HCT116 (cell line): ENCODE measurements around the gene FKBP3. TPM values are rescaled to one million over a fixed set of nuclear protein-coding genes. Genes with fewer than 3 reads are reported as not detected.

Source experiments
- ATAC-seq: fragments of 200-7000 bp; cut with Tn5 transposase; 2 replicates; pipeline ENCODE4 v1.9.1; 2020; ENCODE audit warnings: mild to moderate bottlenecking, moderate library complexity
- Bru-seq: library from RNA; stranded (reverse); fragments of 400-500 nt; gene quantifications from one replicate; lab custom pipeline; 2021; lab: Mats Ljungman, UMichigan
- BruChase-seq, 2 experiments: library from RNA; stranded (reverse); fragments of 400-500 nt; gene quantifications; one replicate each; lab custom pipeline; 2021; lab: Mats Ljungman, UMichigan
- BruUV-seq: library from RNA; stranded (reverse); fragments of 400-500 nt; replicated peaks from 2 replicates; lab custom pipeline; 2021; lab: Mats Ljungman, UMichigan
- CTCF ChIA-PET: fragments of 300-600 bp; sonication (Branson Sonifier 250); formaldehyde crosslinking; loops from one replicate; lab custom pipeline; 2021; ENCODE audit warnings: antibody characterized with exemption; lab: Charles Lee
- POLR2A ChIA-PET: fragments of 300-600, 350-600 bp; sonication (Branson Sonifier 250); formaldehyde crosslinking; loops from one replicate; lab custom pipeline; 2021; ENCODE audit warnings: antibody characterized with exemption; lab: Charles Lee
- RAD21 ChIA-PET, 2 experiments: fragments of 300-600 bp; sonication (Branson Sonifier 250); formaldehyde crosslinking; loops; one replicate each; lab custom pipeline; 2023; ENCODE audit warnings: low total read pairs in 2 of 2; ENCODE audit not compliant: uncharacterized antibody in 2 of 2, unreplicated experiment in 2 of 2, low non-redundant PET in 1 of 2; lab: Charles Lee
- DNase-seq: peaks from one replicate; pipeline ENCODE4 v3.0.0-alpha.2; 2010; ENCODE audit warnings: low read depth, low spot score
- H2AFZ ChIP-seq: fragments of 200-600 bp; shearing (Covaris generic), sonication (generic); 2 replicates; pipeline ENCODE4 v1.6.1; 2017; ENCODE audit warnings: low read depth, mixed run types, mixed read lengths, antibody characterized with exemption, low read length; ENCODE audit not compliant: poor library complexity, severe bottlenecking
- H3K27ac ChIP-seq: 2 replicates; pipeline ENCODE4 v1.5.1; 2012; ENCODE audit warnings: low read depth, low read length
- H3K27me3 ChIP-seq: fragments of 200-600 bp; sonication (generic); 2 replicates; pipeline ENCODE4 v1.6.1; 2016; ENCODE audit warnings: mixed run types, low read length, mixed read lengths; ENCODE audit not compliant: insufficient read depth
- H3K36me3 ChIP-seq, 2 experiments: fragments of 200-500 bp in 1 of 2; fragments of 200-600 bp in 1 of 2; sonication (Bioruptor generic) in 1 of 2; sonication (generic) in 1 of 2; 2 replicates each; pipeline versions ENCODE4 v1.5.1 to v1.6.1; 2014 to 2016; ENCODE audit warnings: low read length in 2 of 2, inconsistent platforms in 1 of 2, mixed read lengths in 1 of 2, mixed run types in 1 of 2; ENCODE audit not compliant: insufficient read depth in 2 of 2, control insufficient read depth in 1 of 2
- H3K4me1 ChIP-seq, 2 experiments: fragments of 200-600 bp in 1 of 2; sonication (generic) in 1 of 2; 2 replicates each; pipeline versions ENCODE4 v1.5.1 to v1.6.1; 2012 to 2017; ENCODE audit warnings: low read length in 2 of 2, inconsistent platforms in 1 of 2, mild to moderate bottlenecking in 1 of 2, mixed read lengths in 1 of 2, mixed run types in 1 of 2, moderate library complexity in 1 of 2; ENCODE audit not compliant: insufficient read depth in 2 of 2, control insufficient read depth in 1 of 2
- H3K4me2 ChIP-seq: fragments of 200-600 bp; sonication (generic); 2 replicates; pipeline ENCODE4 v1.6.1; 2017; ENCODE audit warnings: mixed run types, low read length, mixed read lengths
- H3K4me3 ChIP-seq, 2 experiments: fragments of 200-600 bp in 1 of 2; sonication (generic) in 1 of 2; replicated peaks in 1 of 2; 2 replicates each; pipeline ENCODE4 v1.5.1; 2011 to 2016; ENCODE audit warnings: low read length in 2 of 2, control low read depth in 1 of 2, low read depth in 1 of 2, mild to moderate bottlenecking in 1 of 2, mixed read lengths in 1 of 2, mixed run types in 1 of 2
- H3K79me2 ChIP-seq: fragments of 200-600 bp; sonication (generic); 2 replicates; pipeline ENCODE4 v1.6.1; 2017; ENCODE audit warnings: mild to moderate bottlenecking, mixed run types, low read length, moderate library complexity, mixed read lengths; ENCODE audit not compliant: insufficient read depth
- H3K9ac ChIP-seq: fragments of 200-600 bp; sonication (generic); 2 replicates; pipeline ENCODE4 v1.6.1; 2016; ENCODE audit warnings: low read length, mixed read lengths
- H3K9me2 ChIP-seq: fragments of 200-600 bp; sonication (generic), shearing (Covaris generic); 2 replicates; pipeline ENCODE4 v1.6.1; 2017; ENCODE audit warnings: mixed run types, mild to moderate bottlenecking, moderate library complexity; ENCODE audit not compliant: insufficient read depth
- H3K9me3 ChIP-seq, 2 experiments: fragments of 200-500 bp in 1 of 2; fragments of 200-600 bp in 1 of 2; sonication (Bioruptor generic) in 1 of 2; sonication (generic) in 1 of 2; 2 replicates each; pipeline ENCODE4 v1.6.1; 2014 to 2017; ENCODE audit warnings: low read length in 2 of 2, mixed read lengths in 2 of 2, inconsistent platforms in 1 of 2, low read depth in 1 of 2, mild to moderate bottlenecking in 1 of 2, mixed run types in 1 of 2, moderate library complexity in 1 of 2; ENCODE audit not compliant: control insufficient read depth in 1 of 2, insufficient read depth in 1 of 2
- H4K20me1 ChIP-seq: fragments of 200-600 bp; sonication (generic), shearing (Covaris generic); 2 replicates; pipeline ENCODE4 v1.6.1; 2017; ENCODE audit warnings: mixed run types, mild to moderate bottlenecking, moderate library complexity; ENCODE audit not compliant: insufficient read depth
- ATF3 ChIP-seq: IDR thresholded peaks from 2 replicates; pipeline ENCODE4 v1.6.1; 2012
- CBX3 ChIP-seq: IDR thresholded peaks from 2 replicates; pipeline ENCODE4 v1.6.1; 2012; ENCODE audit warnings: low read depth
- CTCF ChIP-seq, 3 experiments: fragments of 200-600 bp in 1 of 3; sonication (generic) in 1 of 3; IDR thresholded peaks in 2 of 3; conservative IDR thresholded peaks in 1 of 3; 2 replicates each; pipeline ENCODE4 v1.5.1; 2012 to 2017; ENCODE audit warnings: low read depth in 2 of 3, low read length in 2 of 3, antibody characterized with exemption in 1 of 3, borderline replicate concordance in 1 of 3, control low read depth in 1 of 3, mild to moderate bottlenecking in 1 of 3, mixed read lengths in 1 of 3, mixed run types in 1 of 3, moderate library complexity in 1 of 3; ENCODE audit not compliant: insufficient read depth in 1 of 3
- EGR1 ChIP-seq: IDR thresholded peaks from 2 replicates; pipeline ENCODE4 v1.6.1; 2012; ENCODE audit warnings: low read depth
- EZH2 ChIP-seq: fragments of 200-600 bp; sonication (generic); IDR thresholded peaks from 2 replicates; pipeline ENCODE4 v1.6.1; 2017; ENCODE audit warnings: antibody characterized with exemption, mixed run types
- EZH2phosphoT487 ChIP-seq: fragments of 200-600 bp; IDR thresholded peaks from 2 replicates; pipeline ENCODE4 v1.6.1; 2018; ENCODE audit warnings: antibody characterized with exemption, borderline replicate concordance
- FOSL1 ChIP-seq: IDR thresholded peaks from 2 replicates; pipeline ENCODE4 v1.6.1; 2012; ENCODE audit warnings: low read depth
- JUND ChIP-seq: IDR thresholded peaks from 2 replicates; pipeline ENCODE4 v1.6.1; 2012
- POLR2A ChIP-seq: IDR thresholded peaks from 2 replicates; pipeline ENCODE4 v1.7.0; 2011; ENCODE audit warnings: borderline replicate concordance; ENCODE audit not compliant: insufficient read depth, insufficient read length; ENCODE audit errors: extremely low read depth
- POLR2AphosphoS5 ChIP-seq: IDR thresholded peaks from 2 replicates; pipeline ENCODE4 v1.6.1; 2011; ENCODE audit warnings: mild to moderate bottlenecking, low read depth, low read length, moderate library complexity
- RAD21 ChIP-seq: IDR thresholded peaks from 2 replicates; pipeline ENCODE4 v1.6.1; 2012; ENCODE audit warnings: low read depth, mild to moderate bottlenecking
- SIN3A ChIP-seq: IDR thresholded peaks from 2 replicates; pipeline ENCODE4 v1.6.1; 2012; ENCODE audit warnings: low read depth
- SP1 ChIP-seq: IDR thresholded peaks from 2 replicates; pipeline ENCODE4 v1.6.1; 2012; ENCODE audit warnings: low read depth
- SRF ChIP-seq: IDR thresholded peaks from 2 replicates; pipeline ENCODE4 v1.6.1; 2012; ENCODE audit warnings: low read depth
- TCF7L2 ChIP-seq: IDR thresholded peaks from 2 replicates; pipeline ENCODE4 v1.7.0; 2011; ENCODE audit warnings: borderline replicate concordance, inconsistent platforms; ENCODE audit not compliant: insufficient read depth, insufficient read length; ENCODE audit errors: extremely low read depth
- YY1 ChIP-seq: IDR thresholded peaks from 2 replicates; pipeline ENCODE4 v1.6.1; 2011; ENCODE audit warnings: low read length, low read depth, moderate library complexity, mild to moderate bottlenecking; ENCODE audit not compliant: insufficient replicate concordance; ENCODE audit errors: extremely low read depth
- ZFX ChIP-seq: fragments of 450-650 bp; IDR thresholded peaks from 2 replicates; pipeline ENCODE4 v1.6.1; 2017
- intact Hi-C: fragments of 100-400 bp; cut with micrococcal nuclease; formaldehyde crosslinking; loops from 2 replicates; pipeline ENCODE4 v1.10.0; 2022
- long read RNA-seq: library from polyadenylated mRNA; unstranded; transcript quantifications from one replicate; pipeline ENCODE4 v2.0.0, GENCODE V29; 2021; ENCODE audit not compliant: unreplicated experiment
- polyA plus RNA-seq: library from polyadenylated mRNA; unstranded; fragments of >200 nt; gene quantifications from 2 replicates; pipeline ENCODE4 v1.2.1, GENCODE V29; 2012; ENCODE audit warnings: missing spikeins
- total RNA-seq: library from RNA; stranded (reverse); gene quantifications from one replicate; pipeline ENCODE4 v1.2.1, GENCODE V29; 2021; ENCODE audit not compliant: unreplicated experiment
- TF ChIP-seq, protein P1 (sequence below): IDR thresholded peaks from 2 replicates; pipeline ENCODE4 v1.6.1; 2011; ENCODE audit warnings: mild to moderate bottlenecking, low read length, moderate library complexity; ENCODE audit not compliant: insufficient replicate concordance; ENCODE audit errors: extremely low read depth
- TF ChIP-seq, protein P2 (sequence below): IDR thresholded peaks from 2 replicates; pipeline ENCODE4 v1.6.1; 2012

The FKBP3 gene
- 67.8 TPM for total RNA-seq
- 24.1 and 31.1 TPM in 2 replicates for polyA plus RNA-seq
- Bru-seq, nascent RNA, result percentile 81 among the genes with signal in this experiment
- BruChase-seq, experiment 1, labeled RNA remaining after a 6-hour chase, result percentile 91 among the genes with signal in this experiment
- BruChase-seq, experiment 2, labeled RNA remaining after a 2-hour chase, result percentile 88 among the genes with signal in this experiment
- long read RNA-seq, transcript FKBP3-202 (7 exons, 1,346 nt), result major isoform, 50 of 75 reads
- long read RNA-seq, partial matches to known transcripts, result 15 of 75 reads
- long read RNA-seq, other reads (novel, unspliced or antisense), result 10 of 75 reads

DNA sequence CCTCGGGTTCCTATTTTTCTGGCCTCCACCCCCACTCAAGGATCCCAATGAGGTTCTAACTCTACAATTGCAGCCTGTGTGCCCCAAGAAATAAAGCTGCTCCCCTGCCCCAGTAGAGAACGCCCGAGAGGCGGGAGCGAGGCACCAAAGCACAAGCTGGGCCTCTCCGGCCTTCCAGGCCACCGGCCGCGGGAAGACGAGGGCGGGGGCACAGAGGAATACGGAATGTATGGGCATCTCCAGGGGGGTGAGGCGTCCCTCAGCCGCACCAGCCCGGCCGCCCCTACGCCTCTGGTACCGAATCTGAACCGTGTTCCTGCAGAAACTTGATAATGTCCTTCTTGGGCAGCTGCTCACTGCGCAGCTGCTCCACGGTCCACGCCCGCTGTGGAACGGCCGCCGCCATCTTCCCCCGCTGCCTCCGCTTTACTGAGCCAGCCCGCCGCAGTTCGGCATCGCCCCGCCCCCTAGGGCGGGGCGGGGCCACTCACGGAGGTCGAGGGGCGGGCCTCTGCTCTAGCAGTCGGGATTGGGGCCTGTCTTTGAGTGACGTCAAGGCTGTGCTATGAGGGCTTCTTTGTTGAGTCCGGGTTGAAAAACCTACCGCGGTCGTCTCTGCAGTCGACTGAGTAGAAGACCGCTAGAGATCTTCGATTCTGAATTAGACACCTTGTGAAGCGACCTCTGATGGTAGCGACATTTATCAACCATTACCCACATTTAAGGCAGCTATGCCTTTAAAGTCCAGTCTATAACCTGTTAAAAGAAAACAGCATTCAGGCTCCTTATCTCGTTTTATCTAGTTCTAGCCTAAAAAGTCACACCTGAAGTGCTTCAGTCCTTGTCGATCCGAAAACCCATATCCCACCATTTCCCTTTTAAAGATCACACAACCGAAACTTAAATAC is at the start of gene FKBP3:
FKBP3 (minus strand) TSS at position 431 of the 908 bp plus-strand sequence; CDS start at position 406, 25 bp downstream.
- ATAC-seq (peak; percentile 92), DNase-seq (peak; percentile 99)
- RAD21 ChIA-PET, result no interaction called here
- H3K4me3 ChIP-seq, result peak within 1 kb of the TSS; percentile 67 to 92
- H3K36me3 ChIP-seq, result no peaks in the 10 kb centered on the region
- CTCF ChIA-PET, result interaction anchor here (1.5 kb wide), 1 partner anchor 221 kb away, joined by 9 read pairs; no protein-coding TSS in a partner anchor
- peak; percentile 31; the same call in 1 of the 2 replicates for TF ChIP-seq RAD21
- TF ChIP-seq SIN3A, result peak; percentile 47; the same call in 1 of the 2 replicates
- peak; percentile 93 for TF ChIP-seq POLR2AphosphoS5
- TF ChIP-seq, protein P1, sequence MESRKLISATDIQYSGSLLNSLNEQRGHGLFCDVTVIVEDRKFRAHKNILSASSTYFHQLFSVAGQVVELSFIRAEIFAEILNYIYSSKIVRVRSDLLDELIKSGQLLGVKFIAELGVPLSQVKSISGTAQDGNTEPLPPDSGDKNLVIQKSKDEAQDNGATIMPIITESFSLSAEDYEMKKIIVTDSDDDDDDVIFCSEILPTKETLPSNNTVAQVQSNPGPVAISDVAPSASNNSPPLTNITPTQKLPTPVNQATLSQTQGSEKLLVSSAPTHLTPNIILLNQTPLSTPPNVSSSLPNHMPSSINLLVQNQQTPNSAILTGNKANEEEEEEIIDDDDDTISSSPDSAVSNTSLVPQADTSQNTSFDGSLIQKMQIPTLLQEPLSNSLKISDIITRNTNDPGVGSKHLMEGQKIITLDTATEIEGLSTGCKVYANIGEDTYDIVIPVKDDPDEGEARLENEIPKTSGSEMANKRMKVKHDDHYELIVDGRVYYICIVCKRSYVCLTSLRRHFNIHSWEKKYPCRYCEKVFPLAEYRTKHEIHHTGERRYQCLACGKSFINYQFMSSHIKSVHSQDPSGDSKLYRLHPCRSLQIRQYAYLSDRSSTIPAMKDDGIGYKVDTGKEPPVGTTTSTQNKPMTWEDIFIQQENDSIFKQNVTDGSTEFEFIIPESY, result no peak
- peak; percentile 57; the same call in 1 of the 2 replicates for TF ChIP-seq JUND
- peak in 1 of 3 experiments; percentile 33; a peak in 1 of 6 replicates for TF ChIP-seq CTCF (IDR thresholded peaks at IDR 0.05 in 2 of 3, conservative IDR thresholded peaks at IDR 0.05 in 1 of 3; ENCODE audit: borderline replicate concordance in 1 of 3, insufficient read depth in 1 of 3, low read depth in 2 of 3, low read length in 2 of 3)
- peak; percentile 70 for TF ChIP-seq TCF7L2
- TF ChIP-seq FOSL1, result no peak
- peak; percentile 77 for TF ChIP-seq YY1
- peak; percentile 85 for TF ChIP-seq SP1
- no peak for TF ChIP-seq EZH2
- no peak for TF ChIP-seq ATF3
- TF ChIP-seq, protein P2, sequence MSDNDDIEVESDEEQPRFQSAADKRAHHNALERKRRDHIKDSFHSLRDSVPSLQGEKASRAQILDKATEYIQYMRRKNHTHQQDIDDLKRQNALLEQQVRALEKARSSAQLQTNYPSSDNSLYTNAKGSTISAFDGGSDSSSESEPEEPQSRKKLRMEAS, result peak; percentile 55
- TF ChIP-seq CBX3, result 0 out of 2 replicates have a peak, but pooled peaks have one; percentile 25
- no peak for TF ChIP-seq EZH2phosphoT487
- TF ChIP-seq SRF, result no peak
- TF ChIP-seq EGR1, result peak; percentile 55; the same call in 1 of the 2 replicates
- peak; percentile 96 for TF ChIP-seq ZFX
- peak; percentile 85 for TF ChIP-seq POLR2A
- no peaks in the 10 kb centered on the region for H4K20me1 ChIP-seq
- peak within 1 kb of the TSS; percentile 76 for H3K27ac ChIP-seq
- no peaks in the 10 kb centered on the region for H3K9me2 ChIP-seq
- no TSS peak for BruUV-seq
- no peaks in the 10 kb centered on the region for H3K9me3 ChIP-seq
- peak within 1 kb of the TSS; percentile 69 for H2AFZ ChIP-seq
- H3K79me2 ChIP-seq, result peaks cover 82% of the 10 kb centered on the region
- POLR2A ChIA-PET, result interaction anchor here (0.6 to 1.2 kb wide), 3 partner anchors 11 to 173 kb away, joined by 3 to 4 read pairs (median 4); partner anchors contain the start of genes KLHL28 and TOGARAM1
- peak within 1 kb of the TSS; percentile 78 for H3K4me2 ChIP-seq
- intact Hi-C loops, result loop anchor here (1.0 to 5.0 kb wide), 3 partner anchors 42 to 174 kb away; partner anchors contain the start of genes KLHL28 and MIS18BP1
- peaks cover 9 to 21% of the 10 kb centered on the region in 2 experiments for H3K4me1 ChIP-seq
- H3K9ac ChIP-seq, result peak within 1 kb of the TSS; percentile 88
- no peaks in the 10 kb centered on the region for H3K27me3 ChIP-seq
